AG09319 (cell line): ENCODE results near the gene DCC.

Source experiments
- DNase-seq: peaks from one replicate; pipeline ENCODE4 v3.0.0-alpha.2; 2010; ENCODE audit warnings: low read depth; ENCODE audit errors: extremely low read depth
- CTCF ChIP-seq: IDR thresholded peaks from 2 replicates; pipeline ENCODE4 v1.5.1; 2011; ENCODE audit warnings: low read depth, mild to moderate bottlenecking, inconsistent platforms, low read length, moderate library complexity

Gene DCC

GRCh38 chr18:52422985-52423601 is 83.1 kb downstream of the DCC start:
- no peak for DNase-seq
- TF ChIP-seq CTCF: no peak

- no peak for DNase-seq
- TF ChIP-seq CTCF: no peak
These were observed 86.0 kb downstream of the DCC start for GRCh38 chr18:52426041-52426440.

- no peak for DNase-seq
- no peak for TF ChIP-seq CTCF
These were observed 86.5 kb downstream of the DCC start for GRCh38 chr18:52426462-52426861.

- DNase-seq: no peak
- TF ChIP-seq CTCF: no peak
These were observed 87.7 kb downstream of the DCC start for GRCh38 chr18:52427521-52428175.

GRCh38 chr18:52431683-52432082 is 91.7 kb downstream of the DCC start:
- no peak for DNase-seq
- no peak for TF ChIP-seq CTCF

GRCh38 chr18:52433797-52434196 is 93.8 kb downstream of the DCC start:
- no peak for DNase-seq
- TF ChIP-seq CTCF: no peak

GRCh38 chr18:52435301-52435700 is 95.3 kb downstream of the DCC start:
- DNase-seq: no peak
- no peak for TF ChIP-seq CTCF
